Activated CD4-positive, alpha-beta T cell treated with anti-CD3 and anti-CD28 coated beads, Interleukin-2, amount 10 ng/mL, durations not matched to agents 7 days and 5 days (primary cell): ENCODE measurements around the gene KAT14. TPM values are rescaled to one million over a fixed set of nuclear protein-coding genes. Genes with fewer than 3 reads are reported as not detected.
"Not testable (repeated sequence)": the region's sequence is repeated elsewhere in the genome, so short reads cannot be mapped to it uniquely, and the experiment has no call there.

Source experiments
- CTCF ChIA-PET: fragments of 350-600 bp; sonication (Branson Sonifier 250); formaldehyde crosslinking; loops from one replicate; lab custom pipeline; 2021; ENCODE audit warnings: antibody characterized with exemption; lab: Charles Lee
- POLR2A ChIA-PET: fragments of 350-600 bp; sonication (Branson Sonifier 250); formaldehyde crosslinking; loops from one replicate; lab custom pipeline; 2021; ENCODE audit warnings: antibody characterized with exemption; lab: Charles Lee
- DNase-seq: peaks from one replicate; pipeline ENCODE4 v3.0.0-alpha.2; 2020
- H3K27ac Mint-ChIP-seq: one replicate; pipeline ENCODE4 v1.8.0; 2021; ENCODE audit warnings: mild to moderate bottlenecking, moderate library complexity, mixed read lengths
- H3K27me3 Mint-ChIP-seq: one replicate; pipeline ENCODE4 v1.8.0; 2021; ENCODE audit warnings: mixed read lengths
- H3K36me3 Mint-ChIP-seq: one replicate; pipeline ENCODE4 v1.8.0; 2021; ENCODE audit warnings: low read depth, mixed read lengths
- H3K4me1 Mint-ChIP-seq: one replicate; pipeline ENCODE4 v1.8.0; 2021; ENCODE audit warnings: mixed read lengths
- H3K4me3 Mint-ChIP-seq: one replicate; pipeline ENCODE4 v1.8.0; 2021; ENCODE audit warnings: mild to moderate bottlenecking, moderate library complexity, mixed read lengths
- H3K9me3 Mint-ChIP-seq: one replicate; pipeline ENCODE4 v1.8.0; 2021; ENCODE audit warnings: mixed read lengths
- total RNA-seq, 2 experiments: library from RNA; stranded (reverse); gene quantifications; one replicate each; pipeline ENCODE4 v1.2.3, GENCODE V29; 2021

Gene KAT14
- total RNA-seq, 2 experiments from 2014 or later = 19.3 to 20.2 TPM

- Mint-ChIP-seq H3K9me3 (peaks cover 2% of the 10 kb centered on the region), H3K27ac (no peak overlapping the region), H3K4me1 (no peaks in the 10 kb centered on the region), H3K36me3 (no peaks in the 10 kb centered on the region), H3K27me3 (no peaks in the 10 kb centered on the region), H3K4me3 (no peak overlapping the region)
- POLR2A ChIA-PET = no interaction called here
- no peak for DNase-seq
- CTCF ChIA-PET = interaction anchor here (0.6 kb wide), 1 partner anchor 301 kb away, joined by 3 read pairs; no protein-coding TSS in a partner anchor
Measured at GRCh38 chr20:18197382-18198070, 59.9 kb downstream of the KAT14 start.

GRCh38 chr20:18202966-18203365 is 65.3 kb downstream of the KAT14 start:
- Mint-ChIP-seq H3K4me1 (no peaks in the 10 kb centered on the region), H3K36me3 (no peaks in the 10 kb centered on the region), H3K27ac (no peak overlapping the region), H3K27me3 (no peaks in the 10 kb centered on the region), H3K9me3 (peaks cover 2% of the 10 kb centered on the region), H3K4me3 (no peak overlapping the region)
- ChIA-PET CTCF (no interaction called here), POLR2A (no interaction called here)
- no peak for DNase-seq

GRCh38 chr20:18203700-18204099 is 66.0 kb downstream of the KAT14 start:
- H3K9me3 Mint-ChIP-seq, CTCF ChIA-PET, H3K27me3 Mint-ChIP-seq, H3K4me1 Mint-ChIP-seq, H3K27ac Mint-ChIP-seq, H3K4me3 Mint-ChIP-seq, H3K36me3 Mint-ChIP-seq, POLR2A ChIA-PET, DNase-seq: not testable (repeated sequence)

GRCh38 chr20:18213002-18213401 is 75.3 kb downstream of the KAT14 start:
- no peaks in the 10 kb centered on the region for H3K36me3 Mint-ChIP-seq
- H3K9me3 Mint-ChIP-seq = no peaks in the 10 kb centered on the region
- no peak overlapping the region for H3K4me3 Mint-ChIP-seq
- no peak overlapping the region for H3K27ac Mint-ChIP-seq
- H3K27me3 Mint-ChIP-seq = peaks cover 4% of the 10 kb centered on the region
- H3K4me1 Mint-ChIP-seq = no peaks in the 10 kb centered on the region
- POLR2A ChIA-PET = no interaction called here
- DNase-seq = no peak
- CTCF ChIA-PET = no interaction called here

- CTCF ChIA-PET = no interaction called here
- no peaks in the 10 kb centered on the region for H3K4me1 Mint-ChIP-seq
- DNase-seq = no peak
Measured at GRCh38 chr20:18215566-18215965, 77.9 kb downstream of the KAT14 start.

GRCh38 chr20:18218280-18218679 is 80.6 kb downstream of the KAT14 start:
- no peak for DNase-seq
- Mint-ChIP-seq H3K36me3 (no peaks in the 10 kb centered on the region), H3K27ac (no peak overlapping the region), H3K9me3 (no peaks in the 10 kb centered on the region), H3K4me3 (no peak overlapping the region), H3K27me3 (peaks cover 18% of the 10 kb centered on the region), H3K4me1 (no peaks in the 10 kb centered on the region)
- CTCF ChIA-PET = no interaction called here
- POLR2A ChIA-PET = no interaction called here

More at GRCh38 chr20:18215566-18215965, 77.9 kb downstream of the KAT14 start:
- no peaks in the 10 kb centered on the region for H3K9me3 Mint-ChIP-seq
- no peaks in the 10 kb centered on the region for H3K36me3 Mint-ChIP-seq
- H3K4me3 Mint-ChIP-seq = no peak overlapping the region
- POLR2A ChIA-PET = no interaction called here
- H3K27me3 Mint-ChIP-seq = peaks cover 7% of the 10 kb centered on the region
- H3K27ac Mint-ChIP-seq = no peak overlapping the region

- DNase-seq = no peak
- Mint-ChIP-seq H3K36me3 (no peaks in the 10 kb centered on the region), H3K4me1 (no peaks in the 10 kb centered on the region), H3K9me3 (no peaks in the 10 kb centered on the region), H3K27me3 (peaks cover 15% of the 10 kb centered on the region), H3K27ac (no peak overlapping the region), H3K4me3 (no peak overlapping the region)
- ChIA-PET POLR2A (no interaction called here), CTCF (no interaction called here)
Measured at GRCh38 chr20:18223409-18223808, 85.7 kb downstream of the KAT14 start.

GRCh38 chr20:18224968-18225568 is 87.4 kb downstream of the KAT14 start:
- POLR2A ChIA-PET = no interaction called here

GRCh38 chr20:18225632-18226031 is 88.0 kb downstream of the KAT14 start:
- Mint-ChIP-seq H3K4me3 (no peak overlapping the region), H3K36me3 (no peaks in the 10 kb centered on the region), H3K27me3 (peaks cover 13% of the 10 kb centered on the region), H3K9me3 (no peaks in the 10 kb centered on the region), H3K4me1 (no peaks in the 10 kb centered on the region), H3K27ac (no peak overlapping the region)
- DNase-seq = no peak
- ChIA-PET POLR2A (interaction anchor here (0.6 kb wide), 1 partner anchor 682 kb away, joined by 3 read pairs; no protein-coding TSS in a partner anchor), CTCF (no interaction called here)

More at GRCh38 chr20:18224968-18225568, 87.4 kb downstream of the KAT14 start:
- no peak overlapping the region for H3K27ac Mint-ChIP-seq
- no peak overlapping the region for H3K4me3 Mint-ChIP-seq
- DNase-seq = no peak
- no peaks in the 10 kb centered on the region for H3K4me1 Mint-ChIP-seq
- CTCF ChIA-PET = no interaction called here
- no peaks in the 10 kb centered on the region for H3K9me3 Mint-ChIP-seq
- peaks cover 15% of the 10 kb centered on the region for H3K27me3 Mint-ChIP-seq
- H3K36me3 Mint-ChIP-seq = no peaks in the 10 kb centered on the region

- POLR2A ChIA-PET, CTCF ChIA-PET, DNase-seq, H3K27me3 Mint-ChIP-seq, H3K4me1 Mint-ChIP-seq, H3K27ac Mint-ChIP-seq, H3K4me3 Mint-ChIP-seq, H3K9me3 Mint-ChIP-seq, H3K36me3 Mint-ChIP-seq: not testable (repeated sequence)
Measured at GRCh38 chr20:18226741-18227140, 89.1 kb downstream of the KAT14 start.

- Mint-ChIP-seq H3K27ac (no peak overlapping the region), H3K27me3 (peaks cover 8% of the 10 kb centered on the region), H3K9me3 (no peaks in the 10 kb centered on the region), H3K36me3 (no peaks in the 10 kb centered on the region), H3K4me1 (no peaks in the 10 kb centered on the region), H3K4me3 (no peak overlapping the region)
- POLR2A ChIA-PET = no interaction called here
- CTCF ChIA-PET = no interaction called here
- DNase-seq = no peak
Measured at GRCh38 chr20:18233408-18233943, 95.8 kb downstream of the KAT14 start.
